M059J (cell line): Measurements from ENCODE around the gene SNRPN. TPM values are rescaled to one million over a fixed set of nuclear protein-coding genes. Genes with fewer than 3 reads are reported as not detected.
"Not testable (repeated sequence)": the region's sequence is repeated elsewhere in the genome, so short reads cannot be mapped to it uniquely, and the experiment has no call there.

Experiments used
- DNase-seq: peaks from one replicate; pipeline ENCODE4 v3.0.0-alpha.2; 2012; ENCODE audit warnings: low read depth
- total RNA-seq: library from RNA; depleted of rRNA; stranded (reverse); fragments of >200 nt; shearing (Covaris generic); gene quantifications from 2 replicates; pipeline ENCODE4 v1.2.3, GENCODE V29; 2014; rRNA removed

Gene SNRPN
- total RNA-seq, 1 experiment from 2014 or later = 161 TPM

GRCh38 chr15:24971052-24971451 lies 16.3 kb downstream of the SNRPN start:
- no peak for DNase-seq

GRCh38 chr15:24971772-24972171 lies 17.0 kb downstream of the SNRPN start:
- no peak for DNase-seq

GRCh38 chr15:24972707-24973106 lies 17.9 kb downstream of the SNRPN start:
- not testable (repeated sequence) for DNase-seq

GRCh38 chr15:24976932-24977331 lies 22.1 kb downstream of the SNRPN start:
- no peak for DNase-seq

GRCh38 chr15:24977686-24978085 lies 22.9 kb downstream of the SNRPN start:
- DNase-seq = no peak

GRCh38 chr15:24985224-24985623 lies 30.4 kb downstream of the SNRPN start:
- no peak for DNase-seq

GRCh38 chr15:24986653-24987052 lies 31.9 kb downstream of the SNRPN start:
- no peak for DNase-seq

- no peak for DNase-seq
Observed at GRCh38 chr15:25019434-25019833, 64.6 kb downstream of the SNRPN start.

- DNase-seq = peak; percentile 68
Observed at GRCh38 chr15:25022233-25022632, 67.4 kb downstream of the SNRPN start.

Other genes starting within 250 kb of the SNRPN start
- gene SNURF, start within 50 bp of the SNRPN start, total RNA-seq = 3.0 and 7.0 TPM in 2 replicates